ENCODE measurements around the gene GGA2. TPM values are rescaled to one million over a fixed set of nuclear protein-coding genes. Genes with fewer than 3 reads are reported as not detected.

Gene GGA2
- total RNA-seq, 1 donor from 2014 or later: 12.4 TPM

DNA sequence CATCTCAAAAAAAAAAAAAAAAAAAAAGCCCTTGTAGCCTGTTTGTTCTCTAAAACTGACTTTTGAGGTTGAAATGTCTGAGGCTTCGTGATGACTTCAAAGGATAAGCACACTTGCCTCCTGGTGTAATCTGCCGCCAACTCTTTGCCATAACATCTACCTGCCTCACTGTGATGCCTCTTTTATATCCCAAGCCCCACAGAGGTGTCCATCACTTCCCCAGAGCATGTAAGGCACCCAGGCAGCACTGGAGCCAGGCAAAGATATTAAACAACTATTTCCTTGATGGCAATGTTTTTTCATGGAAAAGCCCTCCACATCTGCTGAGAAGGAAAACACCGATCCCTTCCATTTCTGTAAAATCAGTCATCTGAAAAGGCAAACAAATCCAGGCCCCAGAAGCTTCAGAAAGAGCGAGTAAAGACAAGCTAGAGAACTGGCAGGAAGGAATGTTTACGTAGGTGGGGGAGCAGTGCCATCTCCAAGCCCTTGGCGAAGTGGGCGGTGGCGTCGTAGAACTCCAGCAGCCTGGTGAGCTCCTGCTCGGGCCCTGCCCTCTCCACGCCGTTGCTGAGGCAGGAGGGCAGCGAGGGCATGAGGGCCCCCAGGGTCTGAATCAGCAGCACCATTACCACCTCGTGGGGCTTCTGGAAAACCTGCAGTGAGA lies 85.9 kb downstream of the GGA2 start:
- FAIRE-seq (no peak), DNase-seq (ENCODE audit: low read depth) (peak; percentile 93)
- no peaks in the 10 kb centered on the region for H3K36me3 ChIP-seq (ENCODE audit: control insufficient read depth, insufficient read depth, low read length)

DNA sequence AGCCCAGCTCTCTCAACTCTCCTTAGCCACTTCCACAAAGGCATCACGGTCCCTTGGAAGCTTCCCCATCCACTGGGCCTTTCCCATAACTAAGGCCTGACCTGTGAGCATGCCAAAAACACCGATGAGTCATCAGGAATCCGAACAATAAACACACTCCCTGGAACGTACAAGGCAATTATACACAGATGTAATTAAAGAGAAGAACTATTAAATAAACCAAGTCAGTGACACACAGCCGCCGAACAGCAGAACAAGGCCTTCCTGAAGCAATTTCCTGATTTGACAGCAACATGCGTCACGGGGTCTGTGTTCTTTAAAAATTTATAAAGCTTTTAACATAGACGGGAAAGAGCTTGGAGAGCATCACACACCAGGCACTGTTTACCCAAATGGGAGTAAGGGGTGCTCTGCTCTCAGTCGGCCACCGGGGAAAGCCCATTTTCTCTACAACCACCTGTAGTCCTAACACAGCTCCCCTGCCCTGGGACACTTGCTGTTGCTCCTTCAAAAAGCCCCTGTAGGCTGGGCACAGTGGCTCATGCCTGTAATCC lies 86.7 kb downstream of the GGA2 start:
- no peak for TF ChIP-seq CTCF (IDR thresholded peaks at IDR 0.05; ENCODE audit: insufficient read depth, low read length, severe bottlenecking)
- DNase-seq (ENCODE audit: low read depth) (peak; percentile 97), FAIRE-seq (no peak)
- no peaks in the 10 kb centered on the region for H3K27me3 ChIP-seq (ENCODE audit: control insufficient read depth, insufficient read depth, low read length)
- no peaks in the 10 kb centered on the region for H3K36me3 ChIP-seq (ENCODE audit: control insufficient read depth, insufficient read depth, low read length)
- no peak overlapping the region for H3K4me3 ChIP-seq (ENCODE audit: low read depth, low read length)

More for the DNA sequence above, 85.9 kb downstream of the GGA2 start:
- no peak for TF ChIP-seq CTCF (IDR thresholded peaks at IDR 0.05; ENCODE audit: insufficient read depth, low read length, severe bottlenecking)
- Histone ChIP-seq H3K4me3 (ENCODE audit: low read depth, low read length) (no peak overlapping the region), H3K27me3 (ENCODE audit: control insufficient read depth, insufficient read depth, low read length) (no peaks in the 10 kb centered on the region)

DNA sequence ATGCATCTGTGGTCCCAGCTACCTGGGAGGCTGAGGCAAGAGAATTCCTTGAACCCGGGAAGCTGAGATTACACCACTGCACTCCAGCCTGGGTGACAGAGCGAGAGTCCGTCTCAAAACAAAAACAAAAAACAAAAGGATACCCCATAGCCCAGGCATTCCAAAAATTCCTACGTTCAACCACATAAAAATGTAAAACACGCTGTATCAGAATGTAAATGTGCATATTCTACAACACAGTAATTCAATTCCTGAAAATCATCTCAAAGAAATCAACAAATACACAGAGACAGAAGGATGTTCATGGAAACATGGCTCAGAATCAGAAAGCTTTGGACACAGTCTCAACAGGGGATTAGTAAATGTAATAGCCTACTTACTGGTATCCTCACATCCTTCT lies 90.3 kb downstream of the GGA2 start:
- DNase-seq (ENCODE audit: low read depth) (no peak), FAIRE-seq (no peak)
- Histone ChIP-seq H3K27me3 (ENCODE audit: control insufficient read depth, insufficient read depth, low read length) (no peaks in the 10 kb centered on the region), H3K4me3 (ENCODE audit: low read depth, low read length) (no peak overlapping the region), H3K36me3 (ENCODE audit: control insufficient read depth, insufficient read depth, low read length) (peaks cover 2% of the 10 kb centered on the region)
- TF ChIP-seq CTCF (IDR thresholded peaks at IDR 0.05; ENCODE audit: insufficient read depth, low read length, severe bottlenecking): no peak

DNA sequence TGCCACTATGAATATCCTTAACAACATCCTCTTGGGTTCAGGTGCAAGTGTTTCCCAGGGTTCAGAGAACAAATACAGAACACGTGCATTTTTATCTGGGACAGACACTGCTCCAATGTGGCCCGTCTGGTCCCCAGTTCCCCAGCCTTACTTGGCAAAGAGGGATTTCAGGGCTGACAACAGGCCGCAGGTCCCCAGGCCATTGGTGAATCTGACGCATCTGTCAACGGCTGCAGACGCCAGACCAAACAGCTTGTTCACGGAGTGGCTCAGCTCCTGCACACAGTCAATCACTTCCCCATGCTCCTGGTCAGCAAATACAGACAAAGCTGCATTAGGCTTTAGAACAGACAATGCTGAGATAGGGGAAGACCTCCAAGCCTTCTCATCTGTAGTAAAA lies 93.5 kb downstream of the GGA2 start:
- no peaks in the 10 kb centered on the region for H3K27me3 ChIP-seq (ENCODE audit: control insufficient read depth, insufficient read depth, low read length)
- no peak overlapping the region for H3K4me3 ChIP-seq (ENCODE audit: low read depth, low read length)
- TF ChIP-seq CTCF (IDR thresholded peaks at IDR 0.05; ENCODE audit: insufficient read depth, low read length, severe bottlenecking): no peak
- no peak for FAIRE-seq
- H3K36me3 ChIP-seq (ENCODE audit: control insufficient read depth, insufficient read depth, low read length): peaks cover 3% of the 10 kb centered on the region
- no peak for DNase-seq (ENCODE audit: low read depth)

GRCh38 chr16:23414731-23415130 lies 95.6 kb downstream of the GGA2 start:
- TF ChIP-seq CTCF (IDR thresholded peaks at IDR 0.05; ENCODE audit: insufficient read depth, low read length, severe bottlenecking): no peak
- no peak overlapping the region for H3K4me3 ChIP-seq (ENCODE audit: low read depth, low read length)
- FAIRE-seq (no peak), DNase-seq (ENCODE audit: low read depth) (no peak)
- peaks cover 4% of the 10 kb centered on the region for H3K36me3 ChIP-seq (ENCODE audit: control insufficient read depth, insufficient read depth, low read length)
- no peaks in the 10 kb centered on the region for H3K27me3 ChIP-seq (ENCODE audit: control insufficient read depth, insufficient read depth, low read length)

Other genes with a start within 250 kb of the GGA2 start
- 0.79 and 5.8 TPM in 2 replicates for gene SCNN1B, start 208.2 kb downstream of the GGA2 start, total RNA-seq
- gene COG7, start 57.3 kb downstream of the GGA2 start, total RNA-seq: 7.1 and 9.7 TPM in 2 replicates
- 20.1 and 27.9 TPM in 2 replicates for gene EARS2, start 46.9 kb upstream of the GGA2 start, total RNA-seq
- gene UBFD1, start 47.2 kb upstream of the GGA2 start, total RNA-seq: 18.4 and 25.5 TPM in 2 replicates
- 102 and 123 TPM in 2 replicates for gene NDUFAB1, start 85.8 kb upstream of the GGA2 start, total RNA-seq
- gene PALB2, start 130.8 kb upstream of the GGA2 start, total RNA-seq: 9.7 TPM in 2 replicates
- 47.0 and 51.6 TPM in 2 replicates for gene DCTN5, start 131.0 kb upstream of the GGA2 start, total RNA-seq
- 1.0 and 1.3 TPM in 2 replicates for gene PLK1, start 168.4 kb upstream of the GGA2 start, total RNA-seq
- 0.26 and 2.2 TPM in 2 replicates for gene ERN2, start 202.7 kb upstream of the GGA2 start, total RNA-seq
- gene CHP2, start 244.5 kb upstream of the GGA2 start, total RNA-seq: 0.26 and 0.38 TPM in 2 replicates

Measured in bronchial epithelial cell (primary cell).